ENCODE data around the gene NAXE.

The NAXE gene

GRCh38 chr1:156612666-156613065, 21.1 kb downstream of the NAXE start:
- no peak for DNase-seq (ENCODE audit: insufficient read length, low spot score)
- FAIRE-seq: no peak
- TF ChIP-seq TAF1 (IDR thresholded peaks at IDR 0.05; ENCODE audit: low read depth, low read length) (no peak), SPI1 (IDR thresholded peaks at IDR 0.05; ENCODE audit: low read depth, low read length) (no peak), POLR2AphosphoS5 (IDR thresholded peaks at IDR 0.05; ENCODE audit: low read depth, low read length) (no peak), POLR2A (IDR thresholded peaks at IDR 0.05; ENCODE audit: low read depth, low read length) (no peak), PAX5 (IDR thresholded peaks at IDR 0.05; ENCODE audit: insufficient read depth, low read length, severe bottlenecking) (no peak), POU2F2 (IDR thresholded peaks at IDR 0.05; ENCODE audit: low read depth, low read length) (no peak)

- TF ChIP-seq POLR2A (IDR thresholded peaks at IDR 0.05; ENCODE audit: low read depth, low read length) (no peak), TAF1 (IDR thresholded peaks at IDR 0.05; ENCODE audit: low read depth, low read length) (no peak), PAX5 (IDR thresholded peaks at IDR 0.05; ENCODE audit: insufficient read depth, low read length, severe bottlenecking) (no peak), SPI1 (IDR thresholded peaks at IDR 0.05; ENCODE audit: low read depth, low read length) (no peak), POLR2AphosphoS5 (IDR thresholded peaks at IDR 0.05; ENCODE audit: low read depth, low read length) (no peak), POU2F2 (IDR thresholded peaks at IDR 0.05; ENCODE audit: low read depth, low read length) (no peak)
- DNase-seq (ENCODE audit: insufficient read length, low spot score) (no peak), FAIRE-seq (no peak)
These were observed 24.4 kb downstream of the NAXE start for GRCh38 chr1:156615946-156616345.

GRCh38 chr1:156616463-156616862, 24.9 kb downstream of the NAXE start:
- DNase-seq (ENCODE audit: insufficient read length, low spot score) (no peak), FAIRE-seq (no peak)
- TF ChIP-seq PAX5 (IDR thresholded peaks at IDR 0.05; ENCODE audit: insufficient read depth, low read length, severe bottlenecking): no peak
- TF ChIP-seq POLR2AphosphoS5 (IDR thresholded peaks at IDR 0.05; ENCODE audit: low read depth, low read length): no peak
- TF ChIP-seq TAF1 (IDR thresholded peaks at IDR 0.05; ENCODE audit: low read depth, low read length): no peak
- no peak for TF ChIP-seq POLR2A (IDR thresholded peaks at IDR 0.05; ENCODE audit: low read depth, low read length)
- no peak for TF ChIP-seq SPI1 (IDR thresholded peaks at IDR 0.05; ENCODE audit: low read depth, low read length)
- no peak for TF ChIP-seq POU2F2 (IDR thresholded peaks at IDR 0.05; ENCODE audit: low read depth, low read length)

GRCh38 chr1:156618853-156619581, 27.4 kb downstream of the NAXE start, which contains the start of gene HAPLN2:
Gene HAPLN2 (plus strand): TSS chr1:156619415. CDS start chr1:156623491, 4,076 bp downstream.
- TF ChIP-seq POU2F2 (IDR thresholded peaks at IDR 0.05; ENCODE audit: low read depth, low read length) (no peak), POLR2AphosphoS5 (IDR thresholded peaks at IDR 0.05; ENCODE audit: low read depth, low read length) (no peak), POLR2A (IDR thresholded peaks at IDR 0.05; ENCODE audit: low read depth, low read length) (no peak), SPI1 (IDR thresholded peaks at IDR 0.05; ENCODE audit: low read depth, low read length) (no peak), TAF1 (IDR thresholded peaks at IDR 0.05; ENCODE audit: low read depth, low read length) (no peak), PAX5 (IDR thresholded peaks at IDR 0.05; ENCODE audit: insufficient read depth, low read length, severe bottlenecking) (no peak)
- DNase-seq (ENCODE audit: insufficient read length, low spot score) (no peak), FAIRE-seq (no peak)

- TF ChIP-seq PAX5 (IDR thresholded peaks at IDR 0.05; ENCODE audit: insufficient read depth, low read length, severe bottlenecking): no peak
- TF ChIP-seq POU2F2 (IDR thresholded peaks at IDR 0.05; ENCODE audit: low read depth, low read length): no peak
- TF ChIP-seq SPI1 (IDR thresholded peaks at IDR 0.05; ENCODE audit: low read depth, low read length): no peak
- no peak for TF ChIP-seq POLR2AphosphoS5 (IDR thresholded peaks at IDR 0.05; ENCODE audit: low read depth, low read length)
- TF ChIP-seq POLR2A (IDR thresholded peaks at IDR 0.05; ENCODE audit: low read depth, low read length): no peak
- TF ChIP-seq TAF1 (IDR thresholded peaks at IDR 0.05; ENCODE audit: low read depth, low read length): no peak
- DNase-seq (ENCODE audit: insufficient read length, low spot score) (no peak), FAIRE-seq (no peak)
These were observed 28.0 kb downstream of the NAXE start for GRCh38 chr1:156619582-156619955.

- DNase-seq (ENCODE audit: insufficient read length, low spot score) (no peak), FAIRE-seq (no peak)
- TF ChIP-seq PAX5 (IDR thresholded peaks at IDR 0.05; ENCODE audit: insufficient read depth, low read length, severe bottlenecking) (no peak), SPI1 (IDR thresholded peaks at IDR 0.05; ENCODE audit: low read depth, low read length) (no peak), POLR2AphosphoS5 (IDR thresholded peaks at IDR 0.05; ENCODE audit: low read depth, low read length) (no peak), POLR2A (IDR thresholded peaks at IDR 0.05; ENCODE audit: low read depth, low read length) (no peak), TAF1 (IDR thresholded peaks at IDR 0.05; ENCODE audit: low read depth, low read length) (no peak), POU2F2 (IDR thresholded peaks at IDR 0.05; ENCODE audit: low read depth, low read length) (no peak)
These were observed 31.2 kb downstream of the NAXE start for GRCh38 chr1:156622581-156623297.

- DNase-seq (ENCODE audit: insufficient read length, low spot score) (no peak), FAIRE-seq (no peak)
- TF ChIP-seq POLR2AphosphoS5 (IDR thresholded peaks at IDR 0.05; ENCODE audit: low read depth, low read length): no peak
These were observed 32.6 kb downstream of the NAXE start for GRCh38 chr1:156623946-156624813.

- no peak for DNase-seq (ENCODE audit: insufficient read length, low spot score)
- no peak for TF ChIP-seq PAX5 (IDR thresholded peaks at IDR 0.05; ENCODE audit: insufficient read depth, low read length, severe bottlenecking)
- no peak for TF ChIP-seq POLR2AphosphoS5 (IDR thresholded peaks at IDR 0.05; ENCODE audit: low read depth, low read length)
- TF ChIP-seq SPI1 (IDR thresholded peaks at IDR 0.05; ENCODE audit: low read depth, low read length): no peak
- no peak for TF ChIP-seq POLR2A (IDR thresholded peaks at IDR 0.05; ENCODE audit: low read depth, low read length)
- TF ChIP-seq TAF1 (IDR thresholded peaks at IDR 0.05; ENCODE audit: low read depth, low read length): no peak
- no peak for TF ChIP-seq POU2F2 (IDR thresholded peaks at IDR 0.05; ENCODE audit: low read depth, low read length)
- FAIRE-seq: no peak
These were observed 33.3 kb downstream of the NAXE start for GRCh38 chr1:156624814-156625435.

Data from GM12891 (cell line).